CD4-positive, alpha-beta T cell treated with Interferon alpha-2 for 1 hour (primary cell): Measurements from ENCODE around the gene NTN1.
"Not testable (repeated sequence)": the region's sequence is repeated elsewhere in the genome, so short reads cannot be mapped to it uniquely, and the experiment has no call there.

Experiments used
- DNase-seq, 2 donors: peaks; one replicate each; pipeline ENCODE4 v3.0.0-alpha.2; 2020 to 2022

Gene NTN1

GRCh38 chr17:9125722-9126121 lies 104.4 kb downstream of the NTN1 start:
- DNase-seq, result no peak

GRCh38 chr17:9127340-9127739 lies 106.0 kb downstream of the NTN1 start:
- DNase-seq, result no peak

DNA sequence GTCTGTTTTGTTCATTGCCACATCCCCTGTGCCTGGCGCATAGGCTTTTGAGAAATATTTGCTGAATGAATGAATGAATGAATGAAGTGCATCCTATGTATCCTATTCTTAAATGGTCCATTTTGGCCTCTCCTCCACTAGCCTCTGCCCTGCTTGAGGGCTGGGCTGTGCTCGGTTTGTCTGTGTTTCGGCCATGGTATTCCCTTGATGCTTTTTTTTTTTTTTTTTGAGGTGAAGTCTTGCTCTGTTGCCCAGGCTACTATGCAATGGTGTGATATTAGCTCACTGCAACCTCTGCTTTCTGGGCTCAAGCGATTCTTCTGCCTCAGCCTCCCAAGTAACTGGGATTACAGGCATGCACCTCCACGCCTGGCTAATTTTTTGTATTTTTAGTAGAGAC lies 110.1 kb downstream of the NTN1 start:
- no peak for DNase-seq

DNA sequence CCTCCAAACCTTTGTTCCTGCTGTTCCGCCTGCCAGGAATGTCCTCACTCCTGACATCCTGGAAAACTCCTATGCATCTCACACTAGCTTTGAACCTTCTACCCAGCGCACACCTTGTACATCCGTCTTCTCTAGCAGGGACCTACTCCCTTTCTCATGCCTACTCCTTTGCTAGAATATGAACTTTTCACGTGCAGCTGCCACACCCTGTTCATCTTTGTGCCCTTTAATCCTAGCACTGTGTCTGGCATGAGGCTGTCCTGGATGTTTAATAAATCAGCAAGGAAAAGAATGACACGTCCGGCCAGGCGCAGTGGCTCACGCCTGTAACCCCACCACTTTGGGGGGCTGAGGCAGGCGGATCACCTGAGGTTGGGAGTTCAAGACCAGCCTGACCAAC lies 111.0 kb downstream of the NTN1 start:
- no peak for DNase-seq

DNA sequence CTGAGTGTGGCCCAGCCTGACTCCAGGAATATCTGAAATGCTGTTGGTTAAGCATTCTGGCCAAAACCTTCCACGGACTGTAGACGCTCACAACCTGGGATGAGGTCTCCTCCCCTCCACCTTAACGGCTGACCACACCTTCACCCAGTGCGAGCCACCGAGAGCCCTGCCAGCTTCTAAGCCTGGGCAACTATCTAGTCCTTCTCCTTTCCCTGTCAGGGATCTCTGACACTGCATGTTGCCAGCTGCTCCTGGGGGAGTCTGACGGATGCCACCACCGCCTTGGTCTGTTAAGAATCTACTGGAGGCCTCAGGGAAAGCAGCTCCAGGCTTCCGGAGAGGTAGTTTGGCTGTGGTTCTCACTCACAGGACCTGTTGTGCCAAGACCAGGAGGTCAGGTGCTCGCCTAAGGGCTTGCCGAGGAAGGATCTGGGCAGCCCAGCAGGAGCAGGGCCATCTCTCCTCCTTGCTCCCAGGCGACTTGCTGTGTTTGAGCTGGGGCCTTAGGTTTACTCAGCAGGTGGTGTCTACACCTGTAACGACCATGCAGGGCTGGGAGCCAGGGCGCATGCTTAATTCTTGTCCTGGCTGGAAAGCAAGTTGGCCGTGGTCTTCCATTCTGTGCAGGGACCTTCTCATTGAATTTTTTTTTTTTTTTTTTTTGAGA lies 111.8 kb downstream of the NTN1 start:
- DNase-seq, result no peak

GRCh38 chr17:9138161-9138717 lies 116.9 kb downstream of the NTN1 start:
- no peak for DNase-seq

GRCh38 chr17:9139695-9140094 lies 118.4 kb downstream of the NTN1 start:
- DNase-seq, result no peak

DNA sequence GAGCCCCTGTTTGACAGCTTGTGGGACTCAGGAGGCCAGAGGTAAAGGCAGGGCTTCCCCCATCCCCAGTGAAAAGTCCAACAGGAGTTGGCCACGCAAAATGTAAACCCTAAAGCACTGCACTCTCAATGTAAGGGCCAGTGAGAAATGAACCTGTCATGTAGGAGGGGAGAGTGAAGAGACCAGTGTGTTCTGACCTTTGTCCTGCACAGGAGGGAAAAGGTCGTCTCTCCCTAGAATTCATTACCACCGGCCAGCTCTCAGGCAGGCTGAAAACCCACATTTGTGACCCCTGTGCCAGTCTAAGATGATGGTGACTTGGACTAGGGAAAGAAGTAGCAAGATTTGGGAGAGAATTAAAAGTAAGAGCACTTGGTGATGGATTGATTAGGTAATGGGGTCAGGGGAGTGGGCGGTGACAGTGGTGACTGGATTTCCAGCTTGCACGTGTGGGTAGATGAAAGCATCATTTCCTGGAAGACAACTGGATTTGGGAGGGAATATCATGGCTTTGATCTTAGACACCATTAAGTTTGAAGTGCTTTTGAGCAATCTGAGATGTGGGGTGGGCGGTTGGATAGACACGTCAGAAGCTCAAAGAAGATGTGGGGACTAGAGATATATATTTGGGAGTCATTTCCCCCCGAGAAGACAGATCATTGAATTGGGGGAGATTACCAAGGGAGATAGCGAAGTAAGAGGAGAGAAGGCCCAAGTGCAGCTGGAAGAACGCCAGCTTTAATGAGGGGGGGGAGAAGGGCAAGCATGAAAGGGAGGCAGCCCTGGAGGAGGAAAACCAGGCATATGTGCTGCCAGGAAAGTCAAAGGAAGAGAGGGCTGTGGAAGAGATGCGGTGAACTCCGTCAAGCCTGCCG lies 119.5 kb downstream of the NTN1 start:
- no peak for DNase-seq

DNA sequence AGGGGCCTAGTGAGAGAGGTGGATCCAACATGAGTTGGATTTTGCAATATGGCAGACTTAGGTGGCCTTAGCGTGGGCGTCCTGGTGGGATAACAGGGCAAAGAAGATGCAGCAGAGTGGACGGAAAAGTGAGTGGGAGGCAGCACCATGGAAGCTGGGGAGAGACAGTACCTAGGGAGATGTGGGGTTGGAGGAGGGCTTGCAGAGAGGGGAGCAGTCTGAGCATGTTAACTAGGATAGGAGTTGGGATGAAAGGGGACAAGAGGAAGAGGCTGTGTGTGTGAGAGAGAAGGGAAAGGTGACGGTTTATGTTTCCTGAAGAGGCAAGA lies 120.1 kb downstream of the NTN1 start:
- no peak for DNase-seq

GRCh38 chr17:9142772-9143494 lies 121.6 kb downstream of the NTN1 start:
- DNase-seq, result no peak

GRCh38 chr17:9144502-9145249 lies 123.4 kb downstream of the NTN1 start:
- no peak for DNase-seq

DNA sequence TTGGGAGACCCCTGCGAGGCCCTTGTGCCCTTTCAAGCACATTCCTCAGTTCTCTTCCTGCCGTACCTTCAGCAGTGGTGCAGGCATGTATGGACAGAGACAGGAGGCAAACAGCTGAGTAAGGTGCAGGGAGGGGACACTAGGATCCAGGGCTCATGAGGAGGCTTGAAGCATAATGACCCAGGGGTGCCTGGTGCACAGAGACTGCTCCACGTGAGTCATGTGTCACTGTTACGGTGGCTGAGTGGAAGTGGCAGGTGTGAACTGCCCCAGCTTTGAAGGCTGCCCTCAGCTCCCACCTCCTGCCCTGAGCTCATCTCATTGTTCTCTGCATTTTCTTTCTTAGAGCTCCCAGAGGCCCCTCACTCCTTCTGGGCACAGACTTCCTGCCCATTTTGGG lies 124.8 kb downstream of the NTN1 start:
- DNase-seq, result no peak

DNA sequence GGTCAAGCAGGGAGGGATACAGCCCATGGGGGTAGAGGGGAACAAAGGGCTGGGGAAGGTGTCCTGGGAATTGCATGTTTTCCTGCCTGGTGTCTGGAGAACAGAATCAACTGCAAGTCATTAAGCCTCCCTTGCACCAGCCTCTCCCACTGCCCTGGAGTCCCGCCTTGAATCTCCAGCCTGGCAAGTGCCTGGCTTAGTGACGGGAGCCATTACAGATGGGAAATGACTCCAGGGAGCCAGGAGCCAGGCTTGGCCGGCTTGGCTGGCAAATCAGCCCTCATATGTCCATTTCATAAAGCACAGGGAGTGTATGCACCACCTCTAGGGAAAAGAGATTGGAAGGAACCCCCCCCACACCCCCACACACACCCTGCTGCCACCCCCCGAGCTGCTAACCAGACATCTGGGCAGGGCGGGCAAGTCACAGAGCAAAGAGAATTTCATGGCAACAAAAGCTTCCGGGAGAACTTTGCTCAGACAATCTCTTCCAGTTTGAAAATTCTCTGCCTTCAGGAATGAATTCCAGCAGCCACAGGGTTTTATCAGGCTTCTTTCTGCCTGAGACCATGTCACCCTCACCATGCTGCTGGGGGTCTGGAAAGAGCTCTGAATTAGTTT lies 127.7 kb downstream of the NTN1 start:
- no peak for DNase-seq

DNA sequence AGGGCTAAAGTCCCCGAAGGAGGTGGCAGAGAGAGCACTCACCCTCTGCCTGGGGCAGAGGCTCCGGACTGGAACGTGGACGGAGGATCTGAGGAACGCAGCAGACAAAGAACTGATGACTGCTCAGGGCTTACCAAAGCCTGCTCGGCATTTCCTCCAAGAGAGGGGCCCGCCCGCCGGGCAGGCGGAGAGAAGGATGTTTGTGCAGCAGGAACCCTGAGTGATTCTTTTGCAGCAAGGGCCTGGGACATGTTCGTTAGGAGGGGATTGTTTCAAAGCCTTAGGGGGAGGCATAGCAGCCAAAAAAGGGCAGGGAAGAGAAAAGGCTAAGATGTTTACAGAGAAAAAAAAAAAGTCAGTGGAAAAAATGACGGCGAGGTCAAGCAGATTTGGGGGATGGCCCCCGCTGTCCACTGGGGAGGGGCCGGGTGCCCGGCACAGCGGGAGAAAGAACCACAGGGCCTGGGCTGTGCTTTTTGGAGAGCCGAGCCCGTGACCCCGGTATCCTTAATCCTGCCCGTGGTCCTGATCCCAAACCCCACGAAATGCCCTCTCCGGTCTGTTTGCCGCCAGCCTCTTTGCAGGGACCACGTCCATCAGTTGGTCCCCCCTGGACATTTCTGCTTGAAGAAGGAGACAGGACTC lies 129.3 kb downstream of the NTN1 start:
- DNase-seq, result no peak

GRCh38 chr17:9151091-9151490 lies 129.8 kb downstream of the NTN1 start:
- no peak for DNase-seq

GRCh38 chr17:9151740-9152139 lies 130.4 kb downstream of the NTN1 start:
- DNase-seq, result not testable (repeated sequence)

GRCh38 chr17:9158544-9159452 lies 137.5 kb downstream of the NTN1 start:
- no peak for DNase-seq

GRCh38 chr17:9162275-9162985 lies 141.1 kb downstream of the NTN1 start:
- no peak for DNase-seq

DNA sequence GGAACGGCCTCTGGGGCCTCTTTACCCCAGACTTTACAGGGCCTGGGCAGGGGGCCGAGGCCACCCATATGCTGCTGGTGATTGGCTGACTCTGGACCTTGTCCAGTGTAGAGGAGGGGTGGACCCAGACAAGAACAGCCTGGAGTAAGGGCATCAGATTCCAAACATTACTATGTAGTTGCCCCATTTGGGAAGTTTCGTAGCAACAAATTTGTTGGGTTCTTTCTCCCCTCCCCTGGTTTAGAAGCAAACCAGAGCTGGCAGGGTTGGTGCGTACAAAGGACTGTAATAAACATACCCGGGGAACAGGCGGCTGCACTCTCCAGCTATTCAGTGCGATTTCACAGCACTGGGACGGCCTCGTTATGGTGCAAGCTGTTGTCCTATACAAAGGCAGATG lies 145.5 kb downstream of the NTN1 start:
- DNase-seq, result no peak

DNA sequence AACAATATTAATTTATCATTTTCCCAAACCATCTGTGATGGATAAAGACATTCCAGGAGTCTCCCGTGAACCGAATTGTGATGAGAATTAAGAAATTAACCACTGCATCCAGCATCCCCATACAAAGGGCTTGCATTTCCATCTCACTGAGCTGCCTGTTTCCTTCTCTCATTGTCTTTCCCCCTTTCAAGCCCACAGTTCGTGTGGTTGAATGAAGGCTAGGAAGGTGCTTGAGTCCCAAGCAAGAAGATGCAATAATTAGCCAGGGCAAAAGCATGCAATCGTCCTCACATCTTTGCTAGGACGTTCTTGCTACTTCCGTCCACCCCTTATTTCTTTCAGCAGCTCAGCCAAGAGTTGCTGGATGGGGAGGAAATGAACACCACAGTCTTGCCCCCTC lies 146.1 kb downstream of the NTN1 start:
- no peak for DNase-seq
